WTC11 (cell line): ENCODE measurements around the gene FAM171A1. TPM values are rescaled to one million over a fixed set of nuclear protein-coding genes. Genes with fewer than 3 reads are reported as not detected.

Experiments used
- ATAC-seq: fragments of 200-7000 bp; cut with Tn5 transposase; 2 replicates; pipeline ENCODE4 v1.10.0; 2021; ENCODE audit warnings: mild to moderate bottlenecking, moderate library complexity
- CTCF ChIA-PET: fragments of 300-600 bp; sonication (Branson Sonifier 250); formaldehyde crosslinking; loops from one replicate; lab custom pipeline; 2021; ENCODE audit warnings: antibody characterized with exemption; lab: Charles Lee
- POLR2A ChIA-PET: fragments of 350-600 bp; sonication (Branson Sonifier 250); formaldehyde crosslinking; loops from one replicate; lab custom pipeline; 2021; ENCODE audit warnings: antibody characterized with exemption; lab: Charles Lee
- DNase-seq: peaks from one replicate; pipeline ENCODE4 v3.0.0; 2021; ENCODE audit warnings: low spot score
- H3K27ac Mint-ChIP-seq: 2 replicates; pipeline ENCODE4 v1.8.0; 2021; ENCODE audit warnings: mixed read lengths
- H3K27me3 Mint-ChIP-seq: 2 replicates; pipeline ENCODE4 v1.8.0; 2021; ENCODE audit warnings: low read depth, mild to moderate bottlenecking, moderate library complexity, mixed read lengths
- H3K36me3 Mint-ChIP-seq: 2 replicates; pipeline ENCODE4 v1.8.0; 2021; ENCODE audit warnings: mixed read lengths
- H3K4me1 Mint-ChIP-seq: 2 replicates; pipeline ENCODE4 v1.8.0; 2022; ENCODE audit warnings: mixed read lengths
- H3K4me3 Mint-ChIP-seq: 2 replicates; pipeline ENCODE4 v1.8.0; 2021; ENCODE audit warnings: mild to moderate bottlenecking, moderate library complexity, mixed read lengths
- H3K9me3 Mint-ChIP-seq: 2 replicates; pipeline ENCODE4 v1.8.0; 2021; ENCODE audit warnings: mixed read lengths
- ELF4 ChIP-seq: sonication (generic); formaldehyde crosslinking; IDR thresholded peaks from 2 replicates; pipeline ENCODE4 v1.8.1; 2022; ENCODE audit warnings: low read depth, mild to moderate bottlenecking, moderate library complexity, missing genetic modification reagents
- FOXJ3 ChIP-seq: sonication (generic); formaldehyde crosslinking; IDR thresholded peaks from 2 replicates; pipeline ENCODE4 v1.9.0; 2021; ENCODE audit warnings: missing genetic modification reagents, mild to moderate bottlenecking, borderline replicate concordance
- GTF2I ChIP-seq: fragments of 250-450 bp; sonication (Bioruptor Pico); conservative IDR thresholded peaks from 2 replicates; pipeline ENCODE4 v1.4.0; 2021; ENCODE audit warnings: mild to moderate bottlenecking
- NFYB ChIP-seq: sonication (generic); formaldehyde crosslinking; conservative IDR thresholded peaks from 2 replicates; pipeline ENCODE4 v1.8.0; 2022; ENCODE audit warnings: low read depth, missing genetic modification reagents
- NR3C1 ChIP-seq: sonication (generic); formaldehyde crosslinking; conservative IDR thresholded peaks from 2 replicates; pipeline ENCODE4 v1.8.1; 2023; ENCODE audit warnings: low read depth, mild to moderate bottlenecking, missing genetic modification reagents
- TCF7 ChIP-seq: sonication (generic); formaldehyde crosslinking; IDR thresholded peaks from 2 replicates; pipeline ENCODE4 v1.8.0; 2022; ENCODE audit warnings: mild to moderate bottlenecking, low read depth, missing genetic modification reagents, moderate library complexity
- ZBTB21 ChIP-seq: sonication (generic); formaldehyde crosslinking; IDR thresholded peaks from 2 replicates; pipeline ENCODE4 v1.8.1; 2023; ENCODE audit warnings: mild to moderate bottlenecking, missing genetic modification reagents, borderline replicate concordance
- ZNF138 ChIP-seq: sonication (generic); formaldehyde crosslinking; conservative IDR thresholded peaks from 2 replicates; pipeline ENCODE4 v1.8.1; 2022; ENCODE audit warnings: mild to moderate bottlenecking, moderate library complexity, missing genetic modification reagents
- ZNF263 ChIP-seq: sonication (generic); formaldehyde crosslinking; IDR thresholded peaks from 2 replicates; pipeline ENCODE4 v1.8.1; 2022; ENCODE audit warnings: low read depth, mild to moderate bottlenecking, moderate library complexity, missing genetic modification reagents
- ZNF416 ChIP-seq: fragments of 250-450 bp; sonication (Bioruptor Pico); IDR thresholded peaks from 2 replicates; pipeline ENCODE4 v1.9.0; 2021; ENCODE audit warnings: mild to moderate bottlenecking, inconsistent platforms
- total RNA-seq: library from RNA; stranded (reverse); gene quantifications from 3 replicates; pipeline ENCODE4 v1.2.3, GENCODE V29; 2021
- TF ChIP-seq, protein P1 (sequence below): sonication (generic); formaldehyde crosslinking; IDR thresholded peaks from 2 replicates; pipeline ENCODE4 v1.8.1; 2023; ENCODE audit warnings: mild to moderate bottlenecking, missing genetic modification reagents, borderline replicate concordance
- TF ChIP-seq, protein P2 (sequence below): fragments of 250-450 bp; sonication (Bioruptor Pico); IDR thresholded peaks from 2 replicates; pipeline ENCODE4 v1.9.0; 2021; ENCODE audit warnings: mild to moderate bottlenecking
- TF ChIP-seq, protein P3 (sequence below): fragments of 250-450 bp; sonication (Bioruptor Pico); IDR thresholded peaks from 2 replicates; pipeline ENCODE4 v1.9.0; 2021; ENCODE audit warnings: mild to moderate bottlenecking
- TF ChIP-seq, protein P4 (sequence below): sonication (generic); formaldehyde crosslinking; IDR thresholded peaks from 2 replicates; pipeline ENCODE4 v1.8.1; 2022; ENCODE audit warnings: low read depth, missing genetic modification reagents, borderline replicate concordance
- TF ChIP-seq, protein P5 (sequence below): sonication (generic); formaldehyde crosslinking; IDR thresholded peaks from 2 replicates; pipeline ENCODE4 v1.8.0; 2023; ENCODE audit warnings: mild to moderate bottlenecking, missing genetic modification reagents
- TF ChIP-seq, protein P6 (sequence below): sonication (generic); formaldehyde crosslinking; IDR thresholded peaks from 2 replicates; pipeline ENCODE4 v1.8.1; 2022; ENCODE audit warnings: mild to moderate bottlenecking, missing genetic modification reagents, moderate library complexity, borderline replicate concordance
- TF ChIP-seq, protein P7 (sequence below): fragments of 250-450 bp; sonication (Bioruptor Pico); IDR thresholded peaks from 2 replicates; pipeline ENCODE4 v1.9.0; 2021; ENCODE audit warnings: moderate library complexity, mild to moderate bottlenecking, inconsistent platforms, borderline replicate concordance

The FAM171A1 gene
- total RNA-seq, 1 experiment from 2014 or later, result 33.9 TPM

DNA sequence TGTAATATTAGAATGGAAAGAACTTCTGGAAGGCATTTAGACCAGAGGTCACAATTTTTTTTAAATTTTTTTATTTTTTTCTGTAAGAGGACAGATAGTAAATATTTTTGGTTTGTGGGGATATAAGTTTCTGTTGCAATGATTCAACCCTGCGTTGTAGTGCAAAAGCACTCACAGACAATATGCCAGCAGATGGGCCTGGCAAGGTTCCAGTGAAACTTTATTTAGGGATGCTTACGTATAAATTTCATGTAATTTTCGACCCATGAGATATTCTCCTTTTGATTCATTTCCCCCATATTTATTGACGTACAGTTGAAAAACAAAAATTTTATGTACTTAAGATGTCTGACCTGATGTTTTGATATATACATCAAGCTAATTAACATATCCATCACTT lies 129.8 kb downstream of the FAM171A1 start (continued):
- TF ChIP-seq, protein P1, sequence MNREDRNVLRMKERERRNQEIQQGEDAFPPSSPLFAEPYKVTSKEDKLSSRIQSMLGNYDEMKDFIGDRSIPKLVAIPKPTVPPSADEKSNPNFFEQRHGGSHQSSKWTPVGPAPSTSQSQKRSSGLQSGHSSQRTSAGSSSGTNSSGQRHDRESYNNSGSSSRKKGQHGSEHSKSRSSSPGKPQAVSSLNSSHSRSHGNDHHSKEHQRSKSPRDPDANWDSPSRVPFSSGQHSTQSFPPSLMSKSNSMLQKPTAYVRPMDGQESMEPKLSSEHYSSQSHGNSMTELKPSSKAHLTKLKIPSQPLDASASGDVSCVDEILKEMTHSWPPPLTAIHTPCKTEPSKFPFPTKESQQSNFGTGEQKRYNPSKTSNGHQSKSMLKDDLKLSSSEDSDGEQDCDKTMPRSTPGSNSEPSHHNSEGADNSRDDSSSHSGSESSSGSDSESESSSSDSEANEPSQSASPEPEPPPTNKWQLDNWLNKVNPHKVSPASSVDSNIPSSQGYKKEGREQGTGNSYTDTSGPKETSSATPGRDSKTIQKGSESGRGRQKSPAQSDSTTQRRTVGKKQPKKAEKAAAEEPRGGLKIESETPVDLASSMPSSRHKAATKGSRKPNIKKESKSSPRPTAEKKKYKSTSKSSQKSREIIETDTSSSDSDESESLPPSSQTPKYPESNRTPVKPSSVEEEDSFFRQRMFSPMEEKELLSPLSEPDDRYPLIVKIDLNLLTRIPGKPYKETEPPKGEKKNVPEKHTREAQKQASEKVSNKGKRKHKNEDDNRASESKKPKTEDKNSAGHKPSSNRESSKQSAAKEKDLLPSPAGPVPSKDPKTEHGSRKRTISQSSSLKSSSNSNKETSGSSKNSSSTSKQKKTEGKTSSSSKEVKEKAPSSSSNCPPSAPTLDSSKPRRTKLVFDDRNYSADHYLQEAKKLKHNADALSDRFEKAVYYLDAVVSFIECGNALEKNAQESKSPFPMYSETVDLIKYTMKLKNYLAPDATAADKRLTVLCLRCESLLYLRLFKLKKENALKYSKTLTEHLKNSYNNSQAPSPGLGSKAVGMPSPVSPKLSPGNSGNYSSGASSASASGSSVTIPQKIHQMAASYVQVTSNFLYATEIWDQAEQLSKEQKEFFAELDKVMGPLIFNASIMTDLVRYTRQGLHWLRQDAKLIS, result no peak
- TF ChIP-seq NFYB (CRISPR knock-in tag) (no peak), ELF4 (no peak)
- TF ChIP-seq, protein P2, sequence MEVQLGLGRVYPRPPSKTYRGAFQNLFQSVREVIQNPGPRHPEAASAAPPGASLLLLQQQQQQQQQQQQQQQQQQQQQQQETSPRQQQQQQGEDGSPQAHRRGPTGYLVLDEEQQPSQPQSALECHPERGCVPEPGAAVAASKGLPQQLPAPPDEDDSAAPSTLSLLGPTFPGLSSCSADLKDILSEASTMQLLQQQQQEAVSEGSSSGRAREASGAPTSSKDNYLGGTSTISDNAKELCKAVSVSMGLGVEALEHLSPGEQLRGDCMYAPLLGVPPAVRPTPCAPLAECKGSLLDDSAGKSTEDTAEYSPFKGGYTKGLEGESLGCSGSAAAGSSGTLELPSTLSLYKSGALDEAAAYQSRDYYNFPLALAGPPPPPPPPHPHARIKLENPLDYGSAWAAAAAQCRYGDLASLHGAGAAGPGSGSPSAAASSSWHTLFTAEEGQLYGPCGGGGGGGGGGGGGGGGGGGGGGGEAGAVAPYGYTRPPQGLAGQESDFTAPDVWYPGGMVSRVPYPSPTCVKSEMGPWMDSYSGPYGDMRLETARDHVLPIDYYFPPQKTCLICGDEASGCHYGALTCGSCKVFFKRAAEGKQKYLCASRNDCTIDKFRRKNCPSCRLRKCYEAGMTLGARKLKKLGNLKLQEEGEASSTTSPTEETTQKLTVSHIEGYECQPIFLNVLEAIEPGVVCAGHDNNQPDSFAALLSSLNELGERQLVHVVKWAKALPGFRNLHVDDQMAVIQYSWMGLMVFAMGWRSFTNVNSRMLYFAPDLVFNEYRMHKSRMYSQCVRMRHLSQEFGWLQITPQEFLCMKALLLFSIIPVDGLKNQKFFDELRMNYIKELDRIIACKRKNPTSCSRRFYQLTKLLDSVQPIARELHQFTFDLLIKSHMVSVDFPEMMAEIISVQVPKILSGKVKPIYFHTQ (CRISPR knock-in tag), result no peak
- TF ChIP-seq, protein P3, sequence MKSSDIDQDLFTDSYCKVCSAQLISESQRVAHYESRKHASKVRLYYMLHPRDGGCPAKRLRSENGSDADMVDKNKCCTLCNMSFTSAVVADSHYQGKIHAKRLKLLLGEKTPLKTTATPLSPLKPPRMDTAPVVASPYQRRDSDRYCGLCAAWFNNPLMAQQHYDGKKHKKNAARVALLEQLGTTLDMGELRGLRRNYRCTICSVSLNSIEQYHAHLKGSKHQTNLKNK, result no peak
- TF ChIP-seq, all 79 proteins: peak for 0

DNA sequence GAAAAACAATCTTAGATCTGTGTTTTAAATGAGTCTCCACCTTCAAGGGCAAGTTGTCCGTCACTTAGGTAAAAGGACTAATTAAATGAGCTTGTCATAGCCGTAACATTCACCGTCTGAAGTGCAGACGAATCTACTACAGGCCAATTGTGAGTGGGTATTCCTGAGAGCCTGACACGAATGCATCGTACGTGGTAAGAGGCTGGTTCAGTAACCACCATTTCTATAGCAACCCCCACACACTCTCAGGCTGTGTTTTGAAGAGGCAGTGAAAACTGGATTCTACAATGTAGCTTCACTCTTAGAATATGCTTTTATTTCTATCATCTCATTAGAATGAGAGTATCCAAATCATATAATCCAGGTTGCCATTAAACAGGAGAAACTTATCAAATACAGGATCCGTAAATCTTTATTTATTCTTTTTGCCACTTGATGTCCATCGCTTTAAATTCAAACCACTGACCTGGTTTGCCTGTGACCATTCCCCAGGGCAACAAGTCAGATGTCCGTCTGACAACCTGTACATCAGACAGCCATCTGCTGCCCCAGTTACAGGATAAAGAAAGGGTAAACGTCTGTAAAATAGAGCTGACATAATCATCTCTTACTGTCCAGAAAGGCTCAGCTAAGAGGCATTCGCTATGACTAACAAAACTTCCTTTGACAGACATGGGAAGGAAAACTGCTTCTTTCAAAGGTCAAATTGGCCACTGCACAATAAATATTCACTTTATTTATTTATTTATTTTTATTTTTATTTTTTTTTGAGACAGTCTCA lies 132.3 kb downstream of the FAM171A1 start:
- no peak overlapping the region; the same call in 1 of the 2 replicates for H3K27ac Mint-ChIP-seq
- peaks cover 1% of the 10 kb centered on the region; the same call in 1 of the 2 replicates for H3K27me3 Mint-ChIP-seq
- H3K36me3 Mint-ChIP-seq, result no peaks in the 10 kb centered on the region
- TF ChIP-seq, protein P4, sequence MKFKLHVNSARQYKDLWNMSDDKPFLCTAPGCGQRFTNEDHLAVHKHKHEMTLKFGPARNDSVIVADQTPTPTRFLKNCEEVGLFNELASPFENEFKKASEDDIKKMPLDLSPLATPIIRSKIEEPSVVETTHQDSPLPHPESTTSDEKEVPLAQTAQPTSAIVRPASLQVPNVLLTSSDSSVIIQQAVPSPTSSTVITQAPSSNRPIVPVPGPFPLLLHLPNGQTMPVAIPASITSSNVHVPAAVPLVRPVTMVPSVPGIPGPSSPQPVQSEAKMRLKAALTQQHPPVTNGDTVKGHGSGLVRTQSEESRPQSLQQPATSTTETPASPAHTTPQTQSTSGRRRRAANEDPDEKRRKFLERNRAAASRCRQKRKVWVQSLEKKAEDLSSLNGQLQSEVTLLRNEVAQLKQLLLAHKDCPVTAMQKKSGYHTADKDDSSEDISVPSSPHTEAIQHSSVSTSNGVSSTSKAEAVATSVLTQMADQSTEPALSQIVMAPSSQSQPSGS, result no peak
- TF ChIP-seq, protein P5, sequence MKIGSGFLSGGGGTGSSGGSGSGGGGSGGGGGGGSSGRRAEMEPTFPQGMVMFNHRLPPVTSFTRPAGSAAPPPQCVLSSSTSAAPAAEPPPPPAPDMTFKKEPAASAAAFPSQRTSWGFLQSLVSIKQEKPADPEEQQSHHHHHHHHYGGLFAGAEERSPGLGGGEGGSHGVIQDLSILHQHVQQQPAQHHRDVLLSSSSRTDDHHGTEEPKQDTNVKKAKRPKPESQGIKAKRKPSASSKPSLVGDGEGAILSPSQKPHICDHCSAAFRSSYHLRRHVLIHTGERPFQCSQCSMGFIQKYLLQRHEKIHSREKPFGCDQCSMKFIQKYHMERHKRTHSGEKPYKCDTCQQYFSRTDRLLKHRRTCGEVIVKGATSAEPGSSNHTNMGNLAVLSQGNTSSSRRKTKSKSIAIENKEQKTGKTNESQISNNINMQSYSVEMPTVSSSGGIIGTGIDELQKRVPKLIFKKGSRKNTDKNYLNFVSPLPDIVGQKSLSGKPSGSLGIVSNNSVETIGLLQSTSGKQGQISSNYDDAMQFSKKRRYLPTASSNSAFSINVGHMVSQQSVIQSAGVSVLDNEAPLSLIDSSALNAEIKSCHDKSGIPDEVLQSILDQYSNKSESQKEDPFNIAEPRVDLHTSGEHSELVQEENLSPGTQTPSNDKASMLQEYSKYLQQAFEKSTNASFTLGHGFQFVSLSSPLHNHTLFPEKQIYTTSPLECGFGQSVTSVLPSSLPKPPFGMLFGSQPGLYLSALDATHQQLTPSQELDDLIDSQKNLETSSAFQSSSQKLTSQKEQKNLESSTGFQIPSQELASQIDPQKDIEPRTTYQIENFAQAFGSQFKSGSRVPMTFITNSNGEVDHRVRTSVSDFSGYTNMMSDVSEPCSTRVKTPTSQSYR, result no peak
- no peak for TF ChIP-seq ZNF263 (CRISPR knock-in tag)
- TF ChIP-seq GTF2I (CRISPR knock-in tag), result no peak
- TF ChIP-seq ZBTB21 (CRISPR knock-in tag), result no peak
- TF ChIP-seq, protein P6, sequence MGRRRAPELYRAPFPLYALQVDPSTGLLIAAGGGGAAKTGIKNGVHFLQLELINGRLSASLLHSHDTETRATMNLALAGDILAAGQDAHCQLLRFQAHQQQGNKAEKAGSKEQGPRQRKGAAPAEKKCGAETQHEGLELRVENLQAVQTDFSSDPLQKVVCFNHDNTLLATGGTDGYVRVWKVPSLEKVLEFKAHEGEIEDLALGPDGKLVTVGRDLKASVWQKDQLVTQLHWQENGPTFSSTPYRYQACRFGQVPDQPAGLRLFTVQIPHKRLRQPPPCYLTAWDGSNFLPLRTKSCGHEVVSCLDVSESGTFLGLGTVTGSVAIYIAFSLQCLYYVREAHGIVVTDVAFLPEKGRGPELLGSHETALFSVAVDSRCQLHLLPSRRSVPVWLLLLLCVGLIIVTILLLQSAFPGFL (CRISPR knock-in tag), result no peak
- TF ChIP-seq NR3C1 (CRISPR knock-in tag), result no peak
- no peak for TF ChIP-seq ZNF416
- no peak for TF ChIP-seq ZNF138 (CRISPR knock-in tag)
- TF ChIP-seq, protein P7, sequence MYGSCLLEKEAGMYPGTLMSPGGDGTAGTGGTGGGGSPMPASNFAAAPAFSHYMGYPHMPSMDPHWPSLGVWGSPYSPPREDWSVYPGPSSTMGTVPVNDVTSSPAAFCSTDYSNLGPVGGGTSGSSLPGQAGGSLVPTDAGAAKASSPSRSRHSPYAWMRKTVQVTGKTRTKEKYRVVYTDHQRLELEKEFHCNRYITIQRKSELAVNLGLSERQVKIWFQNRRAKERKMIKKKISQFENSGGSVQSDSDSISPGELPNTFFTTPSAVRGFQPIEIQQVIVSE, result no peak
- no peak for TF ChIP-seq FOXJ3 (CRISPR knock-in tag)
- TF ChIP-seq TCF7, result no peak
- TF ChIP-seq, all 79 proteins: peak for 0
- Mint-ChIP-seq H3K4me3 (no peak overlapping the region), H3K9me3 (no peaks in the 10 kb centered on the region), H3K4me1 (no peaks in the 10 kb centered on the region)
- DNase-seq (no peak), ATAC-seq (no peak)
- POLR2A ChIA-PET, result no interaction called here
- CTCF ChIA-PET, result interaction anchor here (0.5 to 0.6 kb wide), 2 partner anchors 144 to 433 kb away, joined by 3 to 4 read pairs; no protein-coding TSS in a partner anchor
